Gastroesophageal sphincter (tissue), 4 donors: ENCODE measurements around the gene CCDC80. TPM values are rescaled to one million over a fixed set of nuclear protein-coding genes. Genes with fewer than 3 reads are reported as not detected.

Experiments
- ATAC-seq: fragments of 150-250 bp; one replicate; pipeline ENCODE4 v1.9.1; 2016; ENCODE audit warnings: mild to moderate bottlenecking, moderate library complexity
- H3K27ac ChIP-seq, 4 donors: fragments of 200-600 bp; sonication (generic) in 3 of 4; 1 replicate in 3 of 4; 2 replicates in 1 of 4; pipeline ENCODE4 v1.5.1; 2016 to 2019
- H3K27me3 ChIP-seq: fragments of 200-600 bp; sonication (generic); one replicate; pipeline ENCODE4 v1.5.1; 2019
- H3K36me3 ChIP-seq, 2 donors: fragments of 200-600 bp; sonication (generic); one replicate each; pipeline ENCODE4 v1.5.1; 2019; ENCODE audit warnings: control low read depth in 1 of 2
- H3K4me1 ChIP-seq, 3 donors: fragments of 200-600 bp; sonication (generic); 1 replicate in 2 of 3; 2 replicates in 1 of 3; pipeline ENCODE4 v1.5.1; 2016 to 2019; ENCODE audit warnings: control low read depth in 2 of 3
- H3K4me3 ChIP-seq, 2 donors: fragments of 200-600 bp; sonication (generic); one replicate each; pipeline ENCODE4 v1.5.1; 2019; ENCODE audit warnings: mild to moderate bottlenecking in 1 of 2, moderate library complexity in 1 of 2
- H3K9me3 ChIP-seq, 3 donors: fragments of 200-600 bp; sonication (generic); one replicate each; pipeline ENCODE4 v1.5.1; 2017 to 2019; ENCODE audit warnings: control low read depth in 2 of 3
- CTCF ChIP-seq, 4 experiments: fragments of 200-600 bp in 2 of 4; fragments of 450-650 bp in 2 of 4; sonication (generic) in 1 of 4; IDR thresholded peaks; one replicate each; pipeline ENCODE4 v1.5.1; 2017 to 2019; ENCODE audit warnings: antibody characterized with exemption in 4 of 4, mild to moderate bottlenecking in 2 of 4, moderate library complexity in 2 of 4
- EP300 ChIP-seq: sonication (generic); formaldehyde crosslinking; IDR thresholded peaks from one replicate; pipeline ENCODE4 v1.6.1; 2017; ENCODE audit warnings: antibody characterized with exemption, mild to moderate bottlenecking
- POLR2A ChIP-seq, 2 donors: fragments of 450-650 bp; IDR thresholded peaks; one replicate each; pipeline ENCODE4 v1.6.1; 2017; ENCODE audit warnings: antibody characterized with exemption in 2 of 2, mild to moderate bottlenecking in 2 of 2, moderate library complexity in 1 of 2
- POLR2AphosphoS5 ChIP-seq: sonication (generic); formaldehyde crosslinking; IDR thresholded peaks from one replicate; pipeline ENCODE4 v1.6.1; 2017; ENCODE audit warnings: antibody characterized with exemption
- WGBS, 2 donors: methylation state at CpG; one replicate each; pipeline ENCODE4 v1.1.5; 2018; ENCODE audit warnings: low coverage in 1 of 2; 5-methylcytosine and 5-hydroxymethylcytosine counted together
- total RNA-seq, 4 donors: library from RNA; depleted of rRNA; stranded (reverse); fragments of >200 nt; gene quantifications; one replicate each; pipeline ENCODE4 v1.1.0, GENCODE V29; 2016

The CCDC80 gene, protein sequence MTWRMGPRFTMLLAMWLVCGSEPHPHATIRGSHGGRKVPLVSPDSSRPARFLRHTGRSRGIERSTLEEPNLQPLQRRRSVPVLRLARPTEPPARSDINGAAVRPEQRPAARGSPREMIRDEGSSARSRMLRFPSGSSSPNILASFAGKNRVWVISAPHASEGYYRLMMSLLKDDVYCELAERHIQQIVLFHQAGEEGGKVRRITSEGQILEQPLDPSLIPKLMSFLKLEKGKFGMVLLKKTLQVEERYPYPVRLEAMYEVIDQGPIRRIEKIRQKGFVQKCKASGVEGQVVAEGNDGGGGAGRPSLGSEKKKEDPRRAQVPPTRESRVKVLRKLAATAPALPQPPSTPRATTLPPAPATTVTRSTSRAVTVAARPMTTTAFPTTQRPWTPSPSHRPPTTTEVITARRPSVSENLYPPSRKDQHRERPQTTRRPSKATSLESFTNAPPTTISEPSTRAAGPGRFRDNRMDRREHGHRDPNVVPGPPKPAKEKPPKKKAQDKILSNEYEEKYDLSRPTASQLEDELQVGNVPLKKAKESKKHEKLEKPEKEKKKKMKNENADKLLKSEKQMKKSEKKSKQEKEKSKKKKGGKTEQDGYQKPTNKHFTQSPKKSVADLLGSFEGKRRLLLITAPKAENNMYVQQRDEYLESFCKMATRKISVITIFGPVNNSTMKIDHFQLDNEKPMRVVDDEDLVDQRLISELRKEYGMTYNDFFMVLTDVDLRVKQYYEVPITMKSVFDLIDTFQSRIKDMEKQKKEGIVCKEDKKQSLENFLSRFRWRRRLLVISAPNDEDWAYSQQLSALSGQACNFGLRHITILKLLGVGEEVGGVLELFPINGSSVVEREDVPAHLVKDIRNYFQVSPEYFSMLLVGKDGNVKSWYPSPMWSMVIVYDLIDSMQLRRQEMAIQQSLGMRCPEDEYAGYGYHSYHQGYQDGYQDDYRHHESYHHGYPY
- total RNA-seq: 100 to 1,000 TPM in 2 of 4 donors, 10 to 100 TPM in 2; 30.8 to 208 (median 138) TPM

DNA sequence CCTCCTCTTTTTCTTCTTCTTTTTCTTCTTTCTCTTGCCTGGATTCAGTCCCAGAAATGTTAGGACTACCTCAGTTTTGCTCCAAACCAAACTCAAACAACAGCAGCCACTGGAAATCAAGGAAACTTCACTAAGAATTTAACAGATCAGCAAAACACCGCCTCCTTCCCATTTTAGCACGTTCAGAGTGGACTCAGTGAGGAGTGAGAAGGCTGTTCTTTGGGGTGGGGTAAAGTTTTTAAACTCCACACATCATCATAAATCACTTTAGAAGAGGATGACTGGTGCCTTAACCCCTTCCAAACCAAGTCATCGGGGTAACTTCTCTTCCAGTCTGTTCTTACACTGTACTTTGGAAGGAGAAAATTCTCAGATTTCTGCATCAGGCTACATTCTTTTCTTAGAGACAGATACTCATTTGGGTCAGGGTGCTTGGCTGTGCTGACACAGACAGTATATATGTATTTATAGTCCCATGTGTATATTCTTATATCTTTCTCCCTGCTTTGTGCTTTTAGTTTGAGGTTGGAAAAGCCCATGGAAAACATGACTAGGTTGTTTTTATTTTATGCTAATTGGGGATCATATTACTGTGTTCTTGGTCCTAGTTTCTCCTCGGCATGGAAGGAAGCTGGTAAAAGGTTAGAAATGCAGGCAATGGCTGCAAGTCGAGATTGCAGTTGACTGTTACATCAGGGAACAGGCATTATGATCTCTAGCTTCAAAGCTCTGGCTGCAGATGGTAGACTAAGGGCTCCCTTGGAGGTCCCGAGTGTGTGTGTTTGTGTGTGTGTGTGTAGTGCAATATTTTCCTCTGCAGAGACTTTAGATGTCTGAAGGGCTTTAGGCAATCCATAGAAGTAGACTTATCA, at the start of gene CCDC80:
TSS of gene CCDC80 (minus strand) at position 214 of the 872 bp plus-strand sequence. CDS start 1,238 bp downstream, outside the sequence.
- Histone ChIP-seq H3K36me3 (no peaks in the 10 kb centered on the region), H3K4me3 (peak within 1 kb of the TSS; percentile 52 to 63), H3K27ac (peak within 1 kb of the TSS; percentile 67 to 87 (median 83)), H3K9me3 (no peaks in the 10 kb centered on the region), H3K4me1 (peaks cover 2 to 82% (median 14%) of the 10 kb centered on the region in 3 donors), H3K27me3 (no peaks in the 10 kb centered on the region)
- peak; percentile 87 to 89 for TF ChIP-seq POLR2A (IDR thresholded peaks at IDR 0.05)
- peak; percentile 99 for TF ChIP-seq POLR2AphosphoS5
- no peak for TF ChIP-seq CTCF (IDR thresholded peaks at IDR 0.05)
- ATAC-seq: peak; percentile 72
- 4 to 6% methylated on average over 6 of the region's 6 CpGs for WGBS, 2 donors

- WGBS, 2 donors: 71 to 100% methylated on average over 1 to 2 of the region's 2 CpGs
- Histone ChIP-seq H3K9me3 (no peaks in the 10 kb centered on the region), H3K36me3 (no peaks in the 10 kb centered on the region), H3K4me1 (peaks cover 0 to 33% (median 0%) of the 10 kb centered on the region in 3 donors), H3K27ac (peak overlapping the region in 1 of 4 donors; percentile 5), H3K4me3 (no peak overlapping the region), H3K27me3 (no peaks in the 10 kb centered on the region)
- TF ChIP-seq EP300 (no peak), POLR2AphosphoS5 (no peak), CTCF (IDR thresholded peaks at IDR 0.05) (no peak), POLR2A (IDR thresholded peaks at IDR 0.05) (no peak)
- no peak for ATAC-seq
These were observed 49.0 kb upstream of the CCDC80 start for GRCh38 chr3:112689989-112690388.

GRCh38 chr3:112689385-112689784, 48.4 kb upstream of the CCDC80 start:
- no peak for TF ChIP-seq EP300
- TF ChIP-seq POLR2A (IDR thresholded peaks at IDR 0.05): no peak
- no peak for TF ChIP-seq CTCF (IDR thresholded peaks at IDR 0.05)
- no peaks in the 10 kb centered on the region for H3K9me3 ChIP-seq
- H3K4me3 ChIP-seq: no peak overlapping the region
- no peaks in the 10 kb centered on the region for H3K27me3 ChIP-seq
- ATAC-seq: no peak
- peaks cover 0 to 30% (median 0%) of the 10 kb centered on the region in 3 donors for H3K4me1 ChIP-seq
- H3K36me3 ChIP-seq: no peaks in the 10 kb centered on the region
- peak overlapping the region in 1 of 4 donors; percentile 5 for H3K27ac ChIP-seq
- 67 to 75% methylated on average over 1 of the region's 1 CpG for WGBS, 2 donors

DNA sequence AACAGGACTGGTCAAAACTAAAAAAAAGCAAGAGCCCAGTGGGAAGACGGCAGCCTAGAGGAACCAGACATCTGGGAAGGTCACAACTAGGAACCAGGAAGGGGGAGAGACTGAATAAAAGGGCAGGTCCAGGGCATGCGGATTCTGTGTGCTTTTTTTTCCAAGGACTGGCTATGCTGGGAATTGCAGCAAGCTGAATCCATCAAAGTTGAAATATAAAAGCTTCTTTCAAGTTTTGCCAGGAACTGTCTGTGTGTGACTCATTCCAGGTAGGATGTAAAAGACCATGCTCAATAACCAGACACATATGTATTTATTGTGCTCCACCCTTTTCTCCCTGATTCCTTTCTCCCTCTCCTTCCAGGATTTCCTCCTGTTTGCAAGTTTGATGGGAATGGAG, 47.9 kb upstream of the CCDC80 start:
- WGBS, 2 donors: 17 to 81% methylated on average over 2 of the region's 2 CpGs
- Histone ChIP-seq H3K36me3 (no peaks in the 10 kb centered on the region), H3K27me3 (no peaks in the 10 kb centered on the region), H3K4me1 (peaks cover 0 to 30% (median 0%) of the 10 kb centered on the region in 3 donors), H3K4me3 (no peak overlapping the region), H3K27ac (no peak overlapping the region), H3K9me3 (no peaks in the 10 kb centered on the region)
- TF ChIP-seq EP300 (no peak), POLR2A (IDR thresholded peaks at IDR 0.05) (no peak), POLR2AphosphoS5 (no peak), CTCF (IDR thresholded peaks at IDR 0.05) (no peak)
- no peak for ATAC-seq
